GM12878 (cell line): ENCODE data around the gene GSKIP.

Source experiments
- BACH1 ChIP-seq: fragments of 450-650 bp; IDR thresholded peaks from 2 replicates; pipeline ENCODE4 v1.6.1; 2017; ENCODE audit warnings: mild to moderate bottlenecking, borderline replicate concordance
- BCL11A ChIP-seq: IDR thresholded peaks from 2 replicates; pipeline ENCODE4 v1.6.1; 2011; ENCODE audit warnings: low read depth, low read length
- CTCF ChIP-seq, 3 experiments: IDR thresholded peaks in 2 of 3; conservative IDR thresholded peaks in 1 of 3; 2 replicates each; pipeline ENCODE4 v1.5.1; 2011; ENCODE audit warnings: low read depth in 3 of 3, low read length in 3 of 3, mild to moderate bottlenecking in 3 of 3, control low read depth in 2 of 3, moderate library complexity in 2 of 3, inconsistent platforms in 1 of 3, mixed read lengths in 1 of 3; ENCODE audit not compliant: control insufficient read depth in 2 of 3, insufficient read depth in 1 of 3; ENCODE audit errors: extremely low read depth in 1 of 3
- ELK1 ChIP-seq: IDR thresholded peaks from 2 replicates; pipeline ENCODE4 v1.6.1; 2012; ENCODE audit warnings: low read depth, low read length, improper control_type of control experiment
- EP300 ChIP-seq, 2 experiments: fragments of 150-350 bp in 1 of 2; IDR thresholded peaks; 2 replicates each; pipeline ENCODE4 v1.6.1; 2011 to 2012; ENCODE audit warnings: low read depth in 2 of 2, low read length in 2 of 2, borderline replicate concordance in 1 of 2, improper control_type of control experiment in 1 of 2, inconsistent platforms in 1 of 2; ENCODE audit not compliant: control insufficient read depth in 1 of 2
- POLR2A ChIP-seq: IDR thresholded peaks from 2 replicates; pipeline ENCODE4 v1.6.1; 2011; ENCODE audit warnings: low read depth, mild to moderate bottlenecking, low read length
- RCOR1 ChIP-seq: conservative IDR thresholded peaks from 2 replicates; pipeline ENCODE4 v1.6.1; 2012; ENCODE audit warnings: low read depth, low read length, improper control_type of control experiment
- SUPT20H ChIP-seq: IDR thresholded peaks from 2 replicates; pipeline ENCODE4 v1.6.1; 2011; ENCODE audit warnings: low read depth, mild to moderate bottlenecking, low read length, moderate library complexity, borderline replicate concordance; ENCODE audit not compliant: control insufficient read depth
- ZBED1 ChIP-seq: IDR thresholded peaks from 2 replicates; pipeline ENCODE4 v1.6.1; 2016; ENCODE audit warnings: borderline replicate concordance
- ZNF384 ChIP-seq: IDR thresholded peaks from 2 replicates; pipeline ENCODE4 v1.6.1; 2012; ENCODE audit warnings: low read depth, mild to moderate bottlenecking, low read length, improper control_type of control experiment, borderline replicate concordance

- TF ChIP-seq RCOR1: no peak
- no peak for TF ChIP-seq CTCF (IDR thresholded peaks at IDR 0.05 in 2 of 3, conservative IDR thresholded peaks at IDR 0.05 in 1 of 3; ENCODE audit: control insufficient read depth in 2 of 3, extremely low read depth in 1 of 3, insufficient read depth in 1 of 3, low read depth in 3 of 3, low read length in 3 of 3)
- no peak for TF ChIP-seq ZBED1
- TF ChIP-seq POLR2A: no peak
- no peak for TF ChIP-seq EP300 (IDR thresholded peaks at IDR 0.05; ENCODE audit: borderline replicate concordance in 1 of 2, control insufficient read depth in 1 of 2, low read depth in 2 of 2, low read length in 2 of 2)
- no peak for TF ChIP-seq ELK1
- TF ChIP-seq SUPT20H: no peak
- no peak for TF ChIP-seq BACH1
- no peak for TF ChIP-seq BCL11A
- no peak for TF ChIP-seq ZNF384
Measured at GRCh38 chr14:96403409-96403808, 40.1 kb downstream of the GSKIP start.
